Upper lobe of left lung (tissue), 6 donors: Measurements from ENCODE around the gene ZBTB16. TPM values are rescaled to one million over a fixed set of nuclear protein-coding genes. Genes with fewer than 3 reads are reported as not detected.

Source experiments
- ATAC-seq, 2 donors: fragments of 200-7000 bp; cut with Tn5 transposase; one replicate each; pipeline ENCODE4 v1.9.1; 2022; ENCODE audit warnings: mild to moderate bottlenecking in 2 of 2, moderate library complexity in 2 of 2; ENCODE audit not compliant: low FRiP score in 2 of 2
- DNase-seq, 2 donors: peaks; one replicate each; pipeline ENCODE4 v3.0.0-alpha.2; 2019 to 2020
- H3K27ac ChIP-seq, 4 donors: fragments of 200-600 bp; sonication (generic); one replicate each; pipeline ENCODE4 v1.5.1; 2016 to 2019
- H3K27me3 ChIP-seq, 4 donors: fragments of 200-600 bp; sonication (generic); one replicate each; pipeline ENCODE4 v1.5.1; 2017 to 2019
- H3K36me3 ChIP-seq, 4 donors: fragments of 200-600 bp; sonication (generic); one replicate each; pipeline ENCODE4 v1.5.1; 2016 to 2019
- H3K4me1 ChIP-seq, 4 donors: fragments of 200-600 bp; sonication (generic); one replicate each; pipeline ENCODE4 v1.5.1; 2018 to 2019
- H3K4me3 ChIP-seq, 4 donors: fragments of 200-600 bp; sonication (generic); one replicate each; pipeline ENCODE4 v1.5.1; 2017 to 2019; ENCODE audit warnings: mild to moderate bottlenecking in 2 of 4, moderate library complexity in 1 of 4
- H3K9me3 ChIP-seq, 4 donors: fragments of 200-600 bp; sonication (generic); one replicate each; pipeline ENCODE4 v1.5.1; 2018 to 2019
- EP300 ChIP-seq, 4 donors: sonication (generic); formaldehyde crosslinking; IDR thresholded peaks; one replicate each; pipeline ENCODE4 v1.5.1; 2017; ENCODE audit warnings: antibody characterized with exemption in 4 of 4, control low read depth in 2 of 4
- POLR2A ChIP-seq, 4 donors: fragments of 450-650 bp; IDR thresholded peaks; one replicate each; pipeline ENCODE4 v1.5.1; 2016 to 2017; ENCODE audit warnings: antibody characterized with exemption in 4 of 4, mild to moderate bottlenecking in 2 of 4
- POLR2AphosphoS5 ChIP-seq, 2 donors: sonication (generic); formaldehyde crosslinking; IDR thresholded peaks; one replicate each; pipeline ENCODE4 v1.5.1; 2017; ENCODE audit warnings: antibody characterized with exemption in 2 of 2
- WGBS, 2 donors: methylation state at CpG; one replicate each; pipeline ENCODE4 v1.1.5; 2017 to 2018; 5-methylcytosine and 5-hydroxymethylcytosine counted together
- total RNA-seq, 6 donors: library from RNA; depleted of rRNA in 4 of 6; stranded (reverse); fragments of >200 nt in 4 of 6; gene quantifications; one replicate each; pipeline versions ENCODE4 v1.1.0 to v1.2.1, GENCODE V29; 2016 to 2021
- TF ChIP-seq, protein P1 (sequence below), 6 experiments: fragments of 450-650 bp in 4 of 6; fragments of 200-600 bp in 2 of 6; sonication (generic) in 2 of 6; IDR thresholded peaks; one replicate each; pipeline ENCODE4 v1.5.1; 2016 to 2019; ENCODE audit warnings: antibody characterized with exemption in 6 of 6
- donor health status: DM: no; HTN: no; CAD: no; lungs with moderate emphysema.
- donor health status: DM: no; HTN: yes; CAD: no; lungs with severe emphysema.

The ZBTB16 gene
- total RNA-seq, 6 donors from 2014 or later = 110 to 584 (median 179) TPM

DNA sequence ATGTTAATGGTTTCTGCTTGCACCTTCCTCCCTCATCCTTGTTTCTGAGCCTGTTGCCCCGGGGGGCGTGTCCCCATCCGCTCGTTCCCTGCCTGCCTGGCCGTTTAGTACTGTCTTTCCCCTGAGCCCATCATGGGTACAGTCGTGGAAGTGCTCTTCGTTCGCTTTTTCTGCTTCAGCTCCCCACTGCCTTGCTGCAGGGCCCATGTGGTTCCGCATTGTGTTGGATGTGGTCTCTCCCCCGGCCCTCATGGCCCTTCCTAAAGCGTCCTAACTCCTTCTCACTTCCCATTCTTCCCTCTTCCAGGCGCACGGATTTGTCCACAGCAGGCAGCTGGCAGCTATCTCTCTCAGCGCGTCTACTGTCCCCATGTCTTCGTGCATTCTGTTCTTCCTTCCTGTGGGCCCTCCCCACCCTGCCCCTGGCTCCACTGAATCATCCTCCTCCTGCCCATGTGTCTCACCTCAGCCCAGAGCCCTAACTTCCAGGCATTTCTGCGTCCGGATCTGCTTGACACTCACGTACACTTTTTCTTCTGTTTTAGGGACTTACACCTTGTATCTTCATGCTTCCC lies 98.1 kb downstream of the ZBTB16 start:
- Histone ChIP-seq H3K27me3 (no peaks in the 10 kb centered on the region), H3K36me3 (peaks cover 9 to 47% (median 17%) of the 10 kb centered on the region in 4 donors), H3K4me1 (peaks cover 96 to 99% (median 98%) of the 10 kb centered on the region in 4 donors), H3K27ac (peak overlapping the region; percentile 95 to 99 (median 96)), H3K4me3 (no peak overlapping the region), H3K9me3 (no peaks in the 10 kb centered on the region)
- peak in 1 of 4 donors; percentile 19 for TF ChIP-seq POLR2A (IDR thresholded peaks at IDR 0.05)
- no peak for TF ChIP-seq POLR2AphosphoS5 (IDR thresholded peaks at IDR 0.05)
- no peak for ATAC-seq
- DNase-seq = peak in 1 of 2 donors; percentile 54
- 64 to 72% methylated on average over 19 of the region's 19 CpGs for WGBS, 2 donors

DNA sequence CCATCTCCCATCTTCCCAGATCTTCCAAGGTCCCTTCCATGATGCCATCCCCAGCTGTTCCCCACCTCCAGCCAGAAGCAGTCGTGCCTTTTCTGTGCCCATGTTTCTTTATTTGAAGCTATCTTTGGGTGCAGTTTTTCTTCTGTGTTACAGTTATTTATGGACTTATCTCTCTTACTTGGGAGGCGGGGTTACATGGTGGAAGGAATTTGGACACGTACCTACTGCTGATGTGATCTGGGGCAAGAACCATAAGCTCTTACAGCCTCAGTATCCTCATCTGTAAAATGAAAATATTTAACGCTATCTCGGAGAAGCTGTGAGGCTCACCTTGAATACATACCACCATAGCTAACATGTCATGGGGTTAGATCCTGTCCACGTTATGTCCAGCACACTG lies 98.9 kb downstream of the ZBTB16 start:
- H3K27me3 ChIP-seq = no peaks in the 10 kb centered on the region
- H3K36me3 ChIP-seq = peaks cover 9 to 47% (median 17%) of the 10 kb centered on the region in 4 donors
- TF ChIP-seq POLR2A (IDR thresholded peaks at IDR 0.05) (no peak), POLR2AphosphoS5 (IDR thresholded peaks at IDR 0.05) (no peak), EP300 (IDR thresholded peaks at IDR 0.05) (no peak)
- TF ChIP-seq, protein P1, sequence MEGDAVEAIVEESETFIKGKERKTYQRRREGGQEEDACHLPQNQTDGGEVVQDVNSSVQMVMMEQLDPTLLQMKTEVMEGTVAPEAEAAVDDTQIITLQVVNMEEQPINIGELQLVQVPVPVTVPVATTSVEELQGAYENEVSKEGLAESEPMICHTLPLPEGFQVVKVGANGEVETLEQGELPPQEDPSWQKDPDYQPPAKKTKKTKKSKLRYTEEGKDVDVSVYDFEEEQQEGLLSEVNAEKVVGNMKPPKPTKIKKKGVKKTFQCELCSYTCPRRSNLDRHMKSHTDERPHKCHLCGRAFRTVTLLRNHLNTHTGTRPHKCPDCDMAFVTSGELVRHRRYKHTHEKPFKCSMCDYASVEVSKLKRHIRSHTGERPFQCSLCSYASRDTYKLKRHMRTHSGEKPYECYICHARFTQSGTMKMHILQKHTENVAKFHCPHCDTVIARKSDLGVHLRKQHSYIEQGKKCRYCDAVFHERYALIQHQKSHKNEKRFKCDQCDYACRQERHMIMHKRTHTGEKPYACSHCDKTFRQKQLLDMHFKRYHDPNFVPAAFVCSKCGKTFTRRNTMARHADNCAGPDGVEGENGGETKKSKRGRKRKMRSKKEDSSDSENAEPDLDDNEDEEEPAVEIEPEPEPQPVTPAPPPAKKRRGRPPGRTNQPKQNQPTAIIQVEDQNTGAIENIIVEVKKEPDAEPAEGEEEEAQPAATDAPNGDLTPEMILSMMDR (IDR thresholded peaks at IDR 0.05) = no peak
- 78 to 86% methylated on average over 6 of the region's 6 CpGs for WGBS, 2 donors
- DNase-seq = no peak
- H3K4me3 ChIP-seq = no peak overlapping the region
- peak overlapping the region; percentile 95 to 99 (median 96) for H3K27ac ChIP-seq
- H3K4me1 ChIP-seq = peaks cover 94 to 99% (median 96%) of the 10 kb centered on the region in 4 donors
- no peak for ATAC-seq
- H3K9me3 ChIP-seq = no peaks in the 10 kb centered on the region

DNA sequence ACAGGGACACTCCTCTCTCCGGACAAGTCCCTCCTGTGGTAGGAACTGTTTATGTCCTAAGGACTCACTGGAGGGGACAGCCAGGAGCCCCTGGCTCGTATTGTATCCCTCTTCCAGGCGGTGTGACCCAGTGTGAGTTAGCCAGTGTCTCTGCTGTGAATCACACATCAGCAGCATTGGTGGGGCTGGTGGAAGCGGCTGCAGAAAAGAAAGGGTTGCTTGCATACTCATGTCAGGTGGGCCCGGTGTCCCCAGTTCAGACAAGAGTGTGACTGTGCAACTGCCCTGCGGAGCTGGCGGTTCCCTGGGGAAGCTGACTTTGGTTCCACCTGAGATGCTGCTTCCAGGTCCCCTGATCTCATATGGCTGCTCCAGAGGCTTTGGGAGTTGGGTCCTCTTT lies 99.4 kb downstream of the ZBTB16 start:
- DNase-seq (no peak), ATAC-seq (no peak)
- Histone ChIP-seq H3K4me3 (no peak overlapping the region), H3K9me3 (no peaks in the 10 kb centered on the region), H3K36me3 (peaks cover 9 to 47% (median 17%) of the 10 kb centered on the region in 4 donors), H3K4me1 (peaks cover 94 to 99% (median 96%) of the 10 kb centered on the region in 4 donors), H3K27me3 (no peaks in the 10 kb centered on the region), H3K27ac (peak overlapping the region; percentile 95 to 99 (median 96))
- 93 to 100% methylated on average over 3 to 7 of the region's 7 CpGs for WGBS, 2 donors
- peak in 1 of 2 donors; percentile 22 for TF ChIP-seq POLR2AphosphoS5 (IDR thresholded peaks at IDR 0.05)
- TF ChIP-seq POLR2A (IDR thresholded peaks at IDR 0.05) = no peak

DNA sequence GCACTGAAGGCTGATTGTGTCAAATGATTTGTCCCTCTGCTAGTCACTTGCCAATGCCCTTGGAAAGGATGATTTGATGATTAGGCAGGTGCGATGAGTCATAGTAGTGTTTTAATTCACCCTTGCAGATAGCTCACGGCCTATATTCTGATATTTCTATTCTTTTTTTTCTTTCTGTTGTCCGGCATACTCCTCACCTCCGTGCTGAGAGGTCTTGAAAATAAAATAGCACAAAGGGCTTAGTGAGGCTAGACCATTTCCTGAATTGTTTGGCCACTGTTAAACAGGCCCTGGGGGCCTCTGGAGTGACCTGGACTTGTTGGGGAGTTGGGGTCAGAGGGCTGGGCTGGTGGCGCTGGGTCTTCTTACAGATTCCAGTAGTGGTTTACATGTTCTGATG lies 99.8 kb downstream of the ZBTB16 start:
- no peaks in the 10 kb centered on the region for H3K9me3 ChIP-seq
- peak overlapping the region; percentile 95 to 99 (median 96) for H3K27ac ChIP-seq
- peaks cover 9 to 47% (median 17%) of the 10 kb centered on the region in 4 donors for H3K36me3 ChIP-seq
- no peaks in the 10 kb centered on the region for H3K27me3 ChIP-seq
- ATAC-seq (no peak), DNase-seq (no peak)
- no peak overlapping the region for H3K4me3 ChIP-seq
- H3K4me1 ChIP-seq = peaks cover 94 to 99% (median 96%) of the 10 kb centered on the region in 4 donors
- 44 to 55% methylated on average over 5 of the region's 5 CpGs for WGBS, 2 donors
- TF ChIP-seq POLR2AphosphoS5 (IDR thresholded peaks at IDR 0.05) = no peak
- no peak for TF ChIP-seq POLR2A (IDR thresholded peaks at IDR 0.05)
- no peak for TF ChIP-seq EP300 (IDR thresholded peaks at IDR 0.05)

DNA sequence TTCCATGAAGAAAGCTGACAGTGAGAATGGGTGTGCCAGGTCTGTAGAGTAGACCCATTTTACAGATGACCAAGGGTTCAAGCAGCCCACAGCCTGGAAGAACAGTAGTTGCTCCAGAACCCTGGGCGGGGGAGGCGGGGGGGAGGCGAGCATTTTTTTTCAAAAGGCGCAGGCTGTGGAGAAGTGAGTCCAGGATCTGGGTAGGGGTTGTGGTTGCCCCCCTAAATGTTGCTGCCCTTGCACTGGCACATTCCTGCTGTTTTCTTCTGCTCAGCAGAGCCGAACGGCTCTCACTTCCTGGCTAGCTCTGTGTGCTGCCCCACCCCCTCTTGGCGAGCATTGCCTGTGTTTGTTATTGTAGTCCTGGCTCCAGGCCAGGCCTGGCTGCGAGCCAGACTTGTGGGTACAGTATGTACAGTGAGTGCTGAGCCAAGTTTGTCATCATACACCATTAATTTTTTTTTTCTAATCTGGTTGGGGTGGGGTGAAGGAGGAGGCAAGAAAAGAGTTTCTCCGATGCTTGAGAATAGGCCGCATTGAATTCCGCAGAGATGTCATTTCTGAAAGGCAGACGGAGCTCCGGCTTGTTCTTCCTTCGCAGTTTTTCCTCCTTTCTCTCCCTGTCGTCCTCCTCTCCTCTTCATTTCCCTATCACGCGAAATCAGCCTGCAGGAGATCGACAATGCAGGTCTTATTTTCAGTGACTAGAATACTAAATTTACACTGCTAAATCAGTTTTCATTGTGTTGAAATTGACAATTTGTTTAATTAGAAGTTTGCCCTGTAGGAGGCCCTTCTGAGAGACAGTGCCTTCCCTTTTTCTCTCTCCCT lies 100.5 kb downstream of the ZBTB16 start:
- peak; percentile 95 to 99 for DNase-seq
- Histone ChIP-seq H3K36me3 (peaks cover 9 to 53% (median 17%) of the 10 kb centered on the region in 4 donors), H3K9me3 (no peaks in the 10 kb centered on the region), H3K4me1 (peaks cover 94 to 99% (median 96%) of the 10 kb centered on the region in 4 donors), H3K4me3 (peak overlapping the region in 1 of 4 donors; percentile 13), H3K27me3 (no peaks in the 10 kb centered on the region), H3K27ac (peak overlapping the region; percentile 95 to 99 (median 96))
- TF ChIP-seq POLR2AphosphoS5 (IDR thresholded peaks at IDR 0.05) = peak; percentile 100
- peak in 3 of 4 donors; percentile 51 to 68 (median 65) for TF ChIP-seq POLR2A (IDR thresholded peaks at IDR 0.05)
- peak; percentile 93 to 100 (median 99) for TF ChIP-seq EP300 (IDR thresholded peaks at IDR 0.05)
- TF ChIP-seq, protein P1 (IDR thresholded peaks at IDR 0.05) = peak in 3 of 6 experiments; percentile 5 to 21 (median 8)
- 3% methylated on average over 16 to 18 of the region's 18 CpGs for WGBS, 2 donors
- peak; percentile 71 to 85 for ATAC-seq

DNA sequence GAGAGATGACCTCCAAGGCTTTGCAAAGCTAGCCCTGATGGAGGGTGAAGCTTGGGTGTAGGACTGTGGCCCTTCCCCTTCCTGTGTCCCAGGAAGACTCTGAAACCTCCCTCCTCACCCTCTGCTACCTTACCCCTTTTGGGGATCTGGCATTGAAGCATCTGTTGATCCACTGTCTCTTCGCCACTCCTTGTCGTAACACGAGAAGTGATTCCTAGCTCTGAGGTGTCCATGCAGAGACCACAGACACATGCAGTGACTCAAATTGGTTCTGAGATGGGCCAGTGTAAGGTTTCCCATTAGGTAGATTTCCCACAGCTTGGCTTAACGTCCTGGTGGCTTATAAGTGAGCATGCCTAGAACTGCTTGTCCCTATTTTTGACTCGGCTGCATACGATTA lies 101.4 kb downstream of the ZBTB16 start:
- no peak overlapping the region for H3K4me3 ChIP-seq
- ATAC-seq = no peak
- TF ChIP-seq POLR2A (IDR thresholded peaks at IDR 0.05) (no peak), EP300 (IDR thresholded peaks at IDR 0.05) (no peak), POLR2AphosphoS5 (IDR thresholded peaks at IDR 0.05) (peak in 1 of 2 donors; percentile 25)
- TF ChIP-seq, protein P1 (IDR thresholded peaks at IDR 0.05) = no peak

More for the DNA sequence above, 101.4 kb downstream of the ZBTB16 start:
- Histone ChIP-seq H3K27ac (peak overlapping the region; percentile 95 to 99 (median 96)), H3K27me3 (no peaks in the 10 kb centered on the region), H3K4me1 (peaks cover 94 to 99% (median 96%) of the 10 kb centered on the region in 4 donors), H3K36me3 (peaks cover 9 to 49% (median 17%) of the 10 kb centered on the region in 4 donors), H3K9me3 (no peaks in the 10 kb centered on the region)
- 82 to 88% methylated on average over 6 of the region's 6 CpGs for WGBS, 2 donors
- no peak for DNase-seq
